ENCODE measurements around the gene MFSD11. TPM values are rescaled to one million over a fixed set of nuclear protein-coding genes. Genes with fewer than 3 reads are reported as not detected.

The MFSD11 gene
- total RNA-seq, 2 experiments from 2014 or later = 25.5 to 29.4 TPM

- H3K27ac ChIP-seq (ENCODE audit: low read depth in 1 of 2, low read length in 2 of 2) = no peak overlapping the region
- ChIA-PET CTCF (no interaction called here), POLR2A (no interaction called here)
- Mint-ChIP-seq H3K27me3 (no peaks in the 10 kb centered on the region), H3K9me3 (no peaks in the 10 kb centered on the region), H3K36me3 (ENCODE audit: low read depth) (peaks cover 97% of the 10 kb centered on the region), H3K4me1 (ENCODE audit: low read depth) (peaks cover 38% of the 10 kb centered on the region), H3K27ac (no peak overlapping the region), H3K4me3 (no peak overlapping the region)
- no peak overlapping the region for H3K4me3 ChIP-seq (ENCODE audit: low read length)
- DNase-seq = no peak
- no peak for ATAC-seq (ENCODE audit: poor library complexity)
- intact Hi-C loops (cut with DNase I, micrococcal nuclease) = no loop called here
- TF ChIP-seq, protein P1, sequence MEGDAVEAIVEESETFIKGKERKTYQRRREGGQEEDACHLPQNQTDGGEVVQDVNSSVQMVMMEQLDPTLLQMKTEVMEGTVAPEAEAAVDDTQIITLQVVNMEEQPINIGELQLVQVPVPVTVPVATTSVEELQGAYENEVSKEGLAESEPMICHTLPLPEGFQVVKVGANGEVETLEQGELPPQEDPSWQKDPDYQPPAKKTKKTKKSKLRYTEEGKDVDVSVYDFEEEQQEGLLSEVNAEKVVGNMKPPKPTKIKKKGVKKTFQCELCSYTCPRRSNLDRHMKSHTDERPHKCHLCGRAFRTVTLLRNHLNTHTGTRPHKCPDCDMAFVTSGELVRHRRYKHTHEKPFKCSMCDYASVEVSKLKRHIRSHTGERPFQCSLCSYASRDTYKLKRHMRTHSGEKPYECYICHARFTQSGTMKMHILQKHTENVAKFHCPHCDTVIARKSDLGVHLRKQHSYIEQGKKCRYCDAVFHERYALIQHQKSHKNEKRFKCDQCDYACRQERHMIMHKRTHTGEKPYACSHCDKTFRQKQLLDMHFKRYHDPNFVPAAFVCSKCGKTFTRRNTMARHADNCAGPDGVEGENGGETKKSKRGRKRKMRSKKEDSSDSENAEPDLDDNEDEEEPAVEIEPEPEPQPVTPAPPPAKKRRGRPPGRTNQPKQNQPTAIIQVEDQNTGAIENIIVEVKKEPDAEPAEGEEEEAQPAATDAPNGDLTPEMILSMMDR (IDR thresholded peaks at IDR 0.05) = no peak
- no peaks in the 10 kb centered on the region for H3K9me3 ChIP-seq (ENCODE audit: control insufficient read depth in 1 of 2, insufficient read depth in 1 of 2, low read length in 2 of 2)
- H3K4me1 ChIP-seq (ENCODE audit: insufficient read depth, low read length) = peaks cover 47% of the 10 kb centered on the region
- no peaks in the 10 kb centered on the region for H3K27me3 ChIP-seq (ENCODE audit: control insufficient read depth in 1 of 2, insufficient read depth in 2 of 2, low read length in 2 of 2)
- H3K36me3 ChIP-seq (ENCODE audit: insufficient read depth, low read length) = peaks cover 91% of the 10 kb centered on the region
These were observed 17.7 kb upstream of the MFSD11 start for GRCh38 chr17:76720211-76720610.

- no peak overlapping the region for H3K27ac ChIP-seq (ENCODE audit: low read depth in 1 of 2, low read length in 2 of 2)
- Mint-ChIP-seq H3K4me3 (peak overlapping the region; percentile 25), H3K36me3 (ENCODE audit: low read depth) (peaks cover 96% of the 10 kb centered on the region), H3K4me1 (ENCODE audit: low read depth) (peaks cover 37% of the 10 kb centered on the region), H3K27ac (peak overlapping the region; percentile 44), H3K9me3 (no peaks in the 10 kb centered on the region), H3K27me3 (no peaks in the 10 kb centered on the region)
- H3K9me3 ChIP-seq (ENCODE audit: control insufficient read depth in 1 of 2, insufficient read depth in 1 of 2, low read length in 2 of 2) = no peaks in the 10 kb centered on the region
- ChIA-PET CTCF (no interaction called here), POLR2A (no interaction called here)
- H3K27me3 ChIP-seq (ENCODE audit: control insufficient read depth in 1 of 2, insufficient read depth in 2 of 2, low read length in 2 of 2) = no peaks in the 10 kb centered on the region
- no peak overlapping the region for H3K4me3 ChIP-seq (ENCODE audit: low read length)
- ATAC-seq (ENCODE audit: poor library complexity) (no peak), DNase-seq (no peak)
- peaks cover 48% of the 10 kb centered on the region for H3K4me1 ChIP-seq (ENCODE audit: insufficient read depth, low read length)
- TF ChIP-seq, protein P1 (IDR thresholded peaks at IDR 0.05) = no peak
- intact Hi-C loops (cut with DNase I, micrococcal nuclease) = no loop called here
- H3K36me3 ChIP-seq (ENCODE audit: insufficient read depth, low read length) = peaks cover 87% of the 10 kb centered on the region
These were observed 17.0 kb upstream of the MFSD11 start for GRCh38 chr17:76720941-76721340.

DNA sequence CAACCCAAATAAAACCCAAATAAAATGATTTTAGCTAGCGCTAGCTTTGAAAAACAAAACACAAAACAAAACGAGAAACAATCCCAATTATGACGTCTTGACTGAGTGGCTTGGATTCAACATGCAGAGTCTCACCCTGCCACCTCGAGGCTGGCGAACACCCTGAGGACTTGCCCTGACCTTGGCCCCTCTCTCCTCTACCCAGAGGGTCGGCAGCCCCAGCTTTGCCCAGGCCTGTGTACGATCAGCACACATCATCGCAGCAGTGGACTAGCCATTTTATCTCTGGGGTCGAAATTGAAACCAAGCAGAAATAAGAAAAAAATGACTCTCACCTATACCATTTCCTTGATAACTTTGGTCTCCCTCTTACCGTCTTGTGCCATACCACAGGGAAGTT is 16.5 kb upstream of the MFSD11 start:
- H3K4me3 ChIP-seq (ENCODE audit: low read length) = no peak overlapping the region
- H3K9me3 ChIP-seq (ENCODE audit: control insufficient read depth in 1 of 2, insufficient read depth in 1 of 2, low read length in 2 of 2) = no peaks in the 10 kb centered on the region
- Mint-ChIP-seq H3K27me3 (no peaks in the 10 kb centered on the region), H3K4me1 (ENCODE audit: low read depth) (peaks cover 35% of the 10 kb centered on the region), H3K27ac (peak overlapping the region; percentile 49), H3K9me3 (no peaks in the 10 kb centered on the region), H3K36me3 (ENCODE audit: low read depth) (peaks cover 95% of the 10 kb centered on the region), H3K4me3 (peak overlapping the region; percentile 56)
- intact Hi-C loops (cut with DNase I, micrococcal nuclease) = no loop called here
- peaks cover 82% of the 10 kb centered on the region for H3K36me3 ChIP-seq (ENCODE audit: insufficient read depth, low read length)
- H3K27me3 ChIP-seq (ENCODE audit: control insufficient read depth in 1 of 2, insufficient read depth in 2 of 2, low read length in 2 of 2) = no peaks in the 10 kb centered on the region
- TF ChIP-seq, protein P1 (IDR thresholded peaks at IDR 0.05) = no peak
- ATAC-seq (ENCODE audit: poor library complexity) (no peak), DNase-seq (no peak)
- ChIA-PET POLR2A (no interaction called here), CTCF (no interaction called here)
- no peak overlapping the region for H3K27ac ChIP-seq (ENCODE audit: low read depth in 1 of 2, low read length in 2 of 2)
- H3K4me1 ChIP-seq (ENCODE audit: insufficient read depth, low read length) = peaks cover 47% of the 10 kb centered on the region

Data from CD4-positive, alpha-beta T cell (primary cell).